ENCODE data around the gene CNTNAP2.

Gene CNTNAP2

GRCh38 chr7:148264933-148265557 lies 2148.4 kb downstream of the CNTNAP2 start:
- Histone ChIP-seq H3K56ac (ENCODE audit: low read length) (peak overlapping the region; percentile 58), H2BK120ac (ENCODE audit: low read depth, low read length) (no peak overlapping the region), H3K9ac (ENCODE audit: low read length) (no peak overlapping the region), H2BK5ac (ENCODE audit: low read length) (no peak overlapping the region), H3K27me3 (ENCODE audit: insufficient read depth, low read length, poor library complexity) (no peaks in the 10 kb centered on the region), H4K8ac (ENCODE audit: low read depth, low read length) (no peak overlapping the region), H3K27ac (ENCODE audit: low read depth, low read length) (no peak overlapping the region), H3K36me3 (ENCODE audit: control insufficient read depth, insufficient read depth, low read length) (no peaks in the 10 kb centered on the region), H3K4me3 (ENCODE audit: low read length) (no peak overlapping the region), H3K18ac (ENCODE audit: low read length) (no peak overlapping the region), H2BK15ac (replicated peaks; ENCODE audit: low read depth) (peak overlapping the region; percentile 64), H3K23ac (ENCODE audit: low read length) (no peak overlapping the region), H3K4me1 (ENCODE audit: control insufficient read depth, low read depth, low read length) (no peaks in the 10 kb centered on the region), H3K79me2 (ENCODE audit: control insufficient read depth, insufficient read depth, low read length) (no peaks in the 10 kb centered on the region), H3K4ac (ENCODE audit: low read depth, low read length) (peak overlapping the region; percentile 9), H4K5ac (ENCODE audit: low read length) (no peak overlapping the region), H3K4me2 (ENCODE audit: low read length) (no peak overlapping the region), H2AK5ac (ENCODE audit: low read length) (no peak overlapping the region), H3K79me1 (ENCODE audit: low read length) (no peaks in the 10 kb centered on the region)
- no CpG with 5 or more reads among the region's 7 CpGs for WGBS (ENCODE audit: extremely low coverage, insufficient coverage, low lambda C conversion rate)
- peak; percentile 83 for DNase-seq

- no peak overlapping the region for H3K23ac ChIP-seq (ENCODE audit: low read length)
- no peaks in the 10 kb centered on the region for H3K79me2 ChIP-seq (ENCODE audit: control insufficient read depth, insufficient read depth, low read length)
- no peak overlapping the region for H3K4me2 ChIP-seq (ENCODE audit: low read length)
- peak overlapping the region; percentile 0 for H2BK5ac ChIP-seq (ENCODE audit: low read length)
- H4K8ac ChIP-seq (ENCODE audit: low read depth, low read length): no peak overlapping the region
- H3K79me1 ChIP-seq (ENCODE audit: low read length): no peaks in the 10 kb centered on the region
- no CpG with 5 or more reads among the region's 7 CpGs for whole genome bisulfite sequencing (ENCODE audit: extremely low coverage, insufficient coverage, low lambda C conversion rate)
- no peaks in the 10 kb centered on the region for H3K27me3 ChIP-seq (ENCODE audit: insufficient read depth, low read length, poor library complexity)
- H2BK15ac ChIP-seq (replicated peaks; ENCODE audit: low read depth): no peak overlapping the region
- H3K4ac ChIP-seq (ENCODE audit: low read depth, low read length): no peak overlapping the region
- no peak overlapping the region for H2AK5ac ChIP-seq (ENCODE audit: low read length)
- H2BK120ac ChIP-seq (ENCODE audit: low read depth, low read length): peak overlapping the region; percentile 30
- H3K9ac ChIP-seq (ENCODE audit: low read length): no peak overlapping the region
- H3K4me1 ChIP-seq (ENCODE audit: control insufficient read depth, low read depth, low read length): no peaks in the 10 kb centered on the region
- DNase-seq: no peak
- H3K4me3 ChIP-seq (ENCODE audit: low read length): no peak overlapping the region
- H3K27ac ChIP-seq (ENCODE audit: low read depth, low read length): no peak overlapping the region
- peak overlapping the region; percentile 19 for H3K18ac ChIP-seq (ENCODE audit: low read length)
- H3K56ac ChIP-seq (ENCODE audit: low read length): peak overlapping the region; percentile 58
- no peak overlapping the region for H4K5ac ChIP-seq (ENCODE audit: low read length)
- H3K36me3 ChIP-seq (ENCODE audit: control insufficient read depth, insufficient read depth, low read length): no peaks in the 10 kb centered on the region
Measured at GRCh38 chr7:148265896-148266295, 2149.3 kb downstream of the CNTNAP2 start.

GRCh38 chr7:148266795-148267194 lies 2150.2 kb downstream of the CNTNAP2 start:
- Histone ChIP-seq H3K79me1 (ENCODE audit: low read length) (no peaks in the 10 kb centered on the region), H3K23ac (ENCODE audit: low read length) (no peak overlapping the region), H3K9ac (ENCODE audit: low read length) (no peak overlapping the region), H4K5ac (ENCODE audit: low read length) (no peak overlapping the region), H2BK5ac (ENCODE audit: low read length) (no peak overlapping the region), H3K36me3 (ENCODE audit: control insufficient read depth, insufficient read depth, low read length) (no peaks in the 10 kb centered on the region), H2AK5ac (ENCODE audit: low read length) (no peak overlapping the region), H3K4me3 (ENCODE audit: low read length) (no peak overlapping the region), H3K56ac (ENCODE audit: low read length) (no peak overlapping the region), H3K4me2 (ENCODE audit: low read length) (no peak overlapping the region), H3K4ac (ENCODE audit: low read depth, low read length) (no peak overlapping the region), H2BK120ac (ENCODE audit: low read depth, low read length) (no peak overlapping the region), H2BK15ac (replicated peaks; ENCODE audit: low read depth) (no peak overlapping the region), H3K4me1 (ENCODE audit: control insufficient read depth, low read depth, low read length) (no peaks in the 10 kb centered on the region), H3K27ac (ENCODE audit: low read depth, low read length) (no peak overlapping the region), H4K8ac (ENCODE audit: low read depth, low read length) (no peak overlapping the region), H3K18ac (ENCODE audit: low read length) (no peak overlapping the region), H3K27me3 (ENCODE audit: insufficient read depth, low read length, poor library complexity) (no peaks in the 10 kb centered on the region), H3K79me2 (ENCODE audit: control insufficient read depth, insufficient read depth, low read length) (no peaks in the 10 kb centered on the region)
- WGBS (ENCODE audit: extremely low coverage, insufficient coverage, low lambda C conversion rate): no CpG with 5 or more reads among the region's 8 CpGs
- no peak for DNase-seq

GRCh38 chr7:148270576-148270975 lies 2154.0 kb downstream of the CNTNAP2 start:
- no peak overlapping the region for H3K56ac ChIP-seq (ENCODE audit: low read length)
- no CpG with 5 or more reads among the region's 4 CpGs for WGBS (ENCODE audit: extremely low coverage, insufficient coverage, low lambda C conversion rate)

GRCh38 chr7:148274118-148274517 lies 2157.5 kb downstream of the CNTNAP2 start:
- no peaks in the 10 kb centered on the region for H3K79me2 ChIP-seq (ENCODE audit: control insufficient read depth, insufficient read depth, low read length)

More at GRCh38 chr7:148270576-148270975, 2154.0 kb downstream of the CNTNAP2 start:
- no peaks in the 10 kb centered on the region for H3K27me3 ChIP-seq (ENCODE audit: insufficient read depth, low read length, poor library complexity)
- H3K4me2 ChIP-seq (ENCODE audit: low read length): no peak overlapping the region
- no peak overlapping the region for H3K27ac ChIP-seq (ENCODE audit: low read depth, low read length)
- H3K79me1 ChIP-seq (ENCODE audit: low read length): no peaks in the 10 kb centered on the region
- H3K36me3 ChIP-seq (ENCODE audit: control insufficient read depth, insufficient read depth, low read length): no peaks in the 10 kb centered on the region
- H3K9ac ChIP-seq (ENCODE audit: low read length): no peak overlapping the region
- no peak overlapping the region for H3K23ac ChIP-seq (ENCODE audit: low read length)
- no peak overlapping the region for H3K18ac ChIP-seq (ENCODE audit: low read length)
- no peaks in the 10 kb centered on the region for H3K79me2 ChIP-seq (ENCODE audit: control insufficient read depth, insufficient read depth, low read length)
- no peak overlapping the region for H4K5ac ChIP-seq (ENCODE audit: low read length)
- no peak overlapping the region for H2BK5ac ChIP-seq (ENCODE audit: low read length)
- H2BK15ac ChIP-seq (replicated peaks; ENCODE audit: low read depth): no peak overlapping the region
- no peak overlapping the region for H2BK120ac ChIP-seq (ENCODE audit: low read depth, low read length)
- DNase-seq: no peak
- H3K4me3 ChIP-seq (ENCODE audit: low read length): no peak overlapping the region
- H4K8ac ChIP-seq (ENCODE audit: low read depth, low read length): no peak overlapping the region
- no peaks in the 10 kb centered on the region for H3K4me1 ChIP-seq (ENCODE audit: control insufficient read depth, low read depth, low read length)
- H2AK5ac ChIP-seq (ENCODE audit: low read length): no peak overlapping the region
- no peak overlapping the region for H3K4ac ChIP-seq (ENCODE audit: low read depth, low read length)

GRCh38 chr7:148275359-148275890 lies 2158.8 kb downstream of the CNTNAP2 start:
- H2BK15ac ChIP-seq (replicated peaks; ENCODE audit: low read depth): no peak overlapping the region
- H3K27me3 ChIP-seq (ENCODE audit: insufficient read depth, low read length, poor library complexity): no peaks in the 10 kb centered on the region
- H3K4me3 ChIP-seq (ENCODE audit: low read length): no peak overlapping the region
- no peak overlapping the region for H3K23ac ChIP-seq (ENCODE audit: low read length)
- no peak overlapping the region for H3K18ac ChIP-seq (ENCODE audit: low read length)
- no peak overlapping the region for H3K4me2 ChIP-seq (ENCODE audit: low read length)
- no CpG with 5 or more reads among the region's 4 CpGs for WGBS (ENCODE audit: extremely low coverage, insufficient coverage, low lambda C conversion rate)
- no peaks in the 10 kb centered on the region for H3K4me1 ChIP-seq (ENCODE audit: control insufficient read depth, low read depth, low read length)
- H3K36me3 ChIP-seq (ENCODE audit: control insufficient read depth, insufficient read depth, low read length): no peaks in the 10 kb centered on the region
- H3K9ac ChIP-seq (ENCODE audit: low read length): no peak overlapping the region
- H3K56ac ChIP-seq (ENCODE audit: low read length): no peak overlapping the region
- H3K79me1 ChIP-seq (ENCODE audit: low read length): no peaks in the 10 kb centered on the region
- H4K8ac ChIP-seq (ENCODE audit: low read depth, low read length): no peak overlapping the region
- no peak for DNase-seq
- H2BK5ac ChIP-seq (ENCODE audit: low read length): no peak overlapping the region
- H2BK120ac ChIP-seq (ENCODE audit: low read depth, low read length): no peak overlapping the region
- H3K79me2 ChIP-seq (ENCODE audit: control insufficient read depth, insufficient read depth, low read length): no peaks in the 10 kb centered on the region
- H2AK5ac ChIP-seq (ENCODE audit: low read length): no peak overlapping the region
- no peak overlapping the region for H3K27ac ChIP-seq (ENCODE audit: low read depth, low read length)
- H4K5ac ChIP-seq (ENCODE audit: low read length): no peak overlapping the region
- H3K4ac ChIP-seq (ENCODE audit: low read depth, low read length): no peak overlapping the region

More at GRCh38 chr7:148274118-148274517, 2157.5 kb downstream of the CNTNAP2 start:
- H3K9ac ChIP-seq (ENCODE audit: low read length): no peak overlapping the region
- no peak overlapping the region for H4K8ac ChIP-seq (ENCODE audit: low read depth, low read length)
- no peak for DNase-seq
- no peak overlapping the region for H2BK120ac ChIP-seq (ENCODE audit: low read depth, low read length)
- H3K23ac ChIP-seq (ENCODE audit: low read length): no peak overlapping the region
- no peak overlapping the region for H2AK5ac ChIP-seq (ENCODE audit: low read length)
- no peak overlapping the region for H3K4me3 ChIP-seq (ENCODE audit: low read length)
- WGBS (ENCODE audit: extremely low coverage, insufficient coverage, low lambda C conversion rate): no CpG with 5 or more reads among the region's 3 CpGs
- H3K27ac ChIP-seq (ENCODE audit: low read depth, low read length): no peak overlapping the region
- H3K36me3 ChIP-seq (ENCODE audit: control insufficient read depth, insufficient read depth, low read length): no peaks in the 10 kb centered on the region
- no peak overlapping the region for H3K18ac ChIP-seq (ENCODE audit: low read length)
- no peaks in the 10 kb centered on the region for H3K4me1 ChIP-seq (ENCODE audit: control insufficient read depth, low read depth, low read length)
- no peaks in the 10 kb centered on the region for H3K79me1 ChIP-seq (ENCODE audit: low read length)
- H3K27me3 ChIP-seq (ENCODE audit: insufficient read depth, low read length, poor library complexity): no peaks in the 10 kb centered on the region
- H4K5ac ChIP-seq (ENCODE audit: low read length): no peak overlapping the region
- H3K56ac ChIP-seq (ENCODE audit: low read length): no peak overlapping the region
- no peak overlapping the region for H2BK5ac ChIP-seq (ENCODE audit: low read length)
- H3K4me2 ChIP-seq (ENCODE audit: low read length): no peak overlapping the region
- no peak overlapping the region for H2BK15ac ChIP-seq (replicated peaks; ENCODE audit: low read depth)
- H3K4ac ChIP-seq (ENCODE audit: low read depth, low read length): no peak overlapping the region
